Suprapubic skin (tissue), 4 donors: ENCODE results near the gene FSTL4. TPM values are rescaled to one million over a fixed set of nuclear protein-coding genes. Genes with fewer than 3 reads are reported as not detected.

Source experiments
- DNase-seq, 2 donors: peaks; one replicate each; pipeline ENCODE4 v3.0.0-alpha.2; 2019; ENCODE audit warnings: low spot score in 2 of 2
- H3K27ac ChIP-seq: fragments of 200-600 bp; sonication (generic); one replicate; pipeline ENCODE4 v1.5.1; 2019
- H3K27me3 ChIP-seq: fragments of 200-600 bp; sonication (generic); one replicate; pipeline ENCODE4 v1.5.1; 2019
- H3K36me3 ChIP-seq: fragments of 200-600 bp; sonication (generic); one replicate; pipeline ENCODE4 v1.5.1; 2019
- H3K4me1 ChIP-seq: fragments of 200-600 bp; sonication (generic); one replicate; pipeline ENCODE4 v1.5.1; 2019
- H3K4me3 ChIP-seq: fragments of 200-600 bp; sonication (generic); one replicate; pipeline ENCODE4 v1.5.1; 2019; ENCODE audit warnings: mild to moderate bottlenecking
- H3K9me3 ChIP-seq: fragments of 200-600 bp; sonication (generic); one replicate; pipeline ENCODE4 v1.5.1; 2019
- CTCF ChIP-seq, 2 donors: fragments of 200-600 bp in 1 of 2; fragments of 450-650 bp in 1 of 2; sonication (generic) in 1 of 2; IDR thresholded peaks; one replicate each; pipeline ENCODE4 v1.5.1; 2016 to 2019; ENCODE audit warnings: antibody characterized with exemption in 2 of 2, mild to moderate bottlenecking in 1 of 2, moderate library complexity in 1 of 2
- EP300 ChIP-seq: sonication (generic); formaldehyde crosslinking; IDR thresholded peaks from one replicate; pipeline ENCODE4 v1.6.1; 2017; ENCODE audit warnings: antibody characterized with exemption
- POLR2A ChIP-seq, 2 donors: fragments of 450-650 bp; IDR thresholded peaks; one replicate each; pipeline ENCODE4 v1.6.1; 2017; ENCODE audit warnings: antibody characterized with exemption in 2 of 2, mild to moderate bottlenecking in 2 of 2, moderate library complexity in 2 of 2
- POLR2AphosphoS5 ChIP-seq, 3 donors: sonication (generic); formaldehyde crosslinking; IDR thresholded peaks; one replicate each; pipeline ENCODE4 v1.6.1; 2017; ENCODE audit warnings: antibody characterized with exemption in 3 of 3
- WGBS: methylation state at CpG from one replicate; pipeline ENCODE4 v1.1.5; 2018; 5-methylcytosine and 5-hydroxymethylcytosine counted together
- total RNA-seq, 4 donors: library from RNA; depleted of rRNA; stranded (reverse); fragments of >200 nt; gene quantifications; one replicate each; pipeline ENCODE4 v1.1.0, GENCODE V29; 2016

Gene FSTL4
- total RNA-seq, 4 donors from 2014 or later: 2.3 to 6.4 (median 5.8) TPM

GRCh38 chr5:133292300-133292699, 320.0 kb downstream of the FSTL4 start:
- peaks cover 9% of the 10 kb centered on the region for H3K4me1 ChIP-seq
- DNase-seq: no peak
- TF ChIP-seq CTCF (IDR thresholded peaks at IDR 0.05) (no peak), POLR2AphosphoS5 (IDR thresholded peaks at IDR 0.05) (no peak), POLR2A (IDR thresholded peaks at IDR 0.05) (no peak), EP300 (no peak)
- H3K27me3 ChIP-seq: no peaks in the 10 kb centered on the region
- H3K9me3 ChIP-seq: no peaks in the 10 kb centered on the region
- H3K4me3 ChIP-seq: no peak overlapping the region
- no peak overlapping the region for H3K27ac ChIP-seq
- 67% methylated on average over 2 of the region's 2 CpGs for WGBS
- no peaks in the 10 kb centered on the region for H3K36me3 ChIP-seq

DNA sequence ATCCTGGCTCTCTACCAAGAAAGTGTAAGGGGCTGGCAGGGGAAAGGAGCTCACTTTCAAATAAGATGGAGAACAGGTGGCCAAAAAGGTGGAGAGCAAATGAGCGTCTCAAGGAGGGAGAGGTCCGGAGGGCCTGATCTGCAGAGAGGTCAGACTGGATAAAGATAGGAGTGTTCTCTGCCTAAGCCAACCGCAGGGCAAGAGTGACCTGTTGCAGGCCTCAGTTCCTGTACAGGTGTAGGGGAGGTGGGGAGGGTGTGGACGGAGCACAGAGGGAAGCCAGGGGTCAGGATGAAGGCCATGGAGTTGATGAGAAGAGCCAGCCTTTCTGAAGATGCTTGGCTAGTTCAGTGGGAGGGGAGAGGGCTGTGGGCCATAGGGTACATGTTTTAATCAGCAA, 320.8 kb downstream of the FSTL4 start:
- TF ChIP-seq POLR2AphosphoS5 (IDR thresholded peaks at IDR 0.05) (no peak), CTCF (IDR thresholded peaks at IDR 0.05) (no peak), POLR2A (IDR thresholded peaks at IDR 0.05) (no peak), EP300 (no peak)
- 92% methylated on average over 4 of the region's 4 CpGs for WGBS
- DNase-seq: no peak
- no peaks in the 10 kb centered on the region for H3K27me3 ChIP-seq
- no peak overlapping the region for H3K27ac ChIP-seq
- no peaks in the 10 kb centered on the region for H3K9me3 ChIP-seq
- no peak overlapping the region for H3K4me3 ChIP-seq
- H3K4me1 ChIP-seq: peaks cover 9% of the 10 kb centered on the region
- H3K36me3 ChIP-seq: no peaks in the 10 kb centered on the region

GRCh38 chr5:133290669-133291240, 321.6 kb downstream of the FSTL4 start:
- no peak for DNase-seq
- no peaks in the 10 kb centered on the region for H3K36me3 ChIP-seq
- no peaks in the 10 kb centered on the region for H3K9me3 ChIP-seq
- peaks cover 9% of the 10 kb centered on the region for H3K4me1 ChIP-seq
- H3K27me3 ChIP-seq: no peaks in the 10 kb centered on the region
- H3K27ac ChIP-seq: no peak overlapping the region
- no peak overlapping the region for H3K4me3 ChIP-seq
- TF ChIP-seq EP300 (no peak), CTCF (IDR thresholded peaks at IDR 0.05) (no peak), POLR2A (IDR thresholded peaks at IDR 0.05) (no peak), POLR2AphosphoS5 (IDR thresholded peaks at IDR 0.05) (no peak)
- 88% methylated on average over 9 of the region's 17 CpGs for WGBS

- DNase-seq: no peak
- H3K4me3 ChIP-seq: no peak overlapping the region
- 45% methylated on average over 8 of the region's 9 CpGs for WGBS
- no peaks in the 10 kb centered on the region for H3K36me3 ChIP-seq
- no peak for TF ChIP-seq EP300
- TF ChIP-seq POLR2AphosphoS5 (IDR thresholded peaks at IDR 0.05): no peak
- TF ChIP-seq POLR2A (IDR thresholded peaks at IDR 0.05): no peak
- TF ChIP-seq CTCF (IDR thresholded peaks at IDR 0.05): no peak
- H3K9me3 ChIP-seq: no peaks in the 10 kb centered on the region
- H3K27ac ChIP-seq: no peak overlapping the region
- H3K27me3 ChIP-seq: no peaks in the 10 kb centered on the region
- peaks cover 19% of the 10 kb centered on the region for H3K4me1 ChIP-seq
Measured at GRCh38 chr5:133289686-133290367, 322.5 kb downstream of the FSTL4 start.

- Histone ChIP-seq H3K27me3 (no peaks in the 10 kb centered on the region), H3K4me3 (no peak overlapping the region), H3K27ac (no peak overlapping the region), H3K4me1 (peaks cover 19% of the 10 kb centered on the region), H3K9me3 (no peaks in the 10 kb centered on the region), H3K36me3 (no peaks in the 10 kb centered on the region)
- WGBS: 83% methylated on average over 3 of the region's 3 CpGs
- DNase-seq: no peak
- TF ChIP-seq EP300 (no peak), POLR2A (IDR thresholded peaks at IDR 0.05) (no peak), POLR2AphosphoS5 (IDR thresholded peaks at IDR 0.05) (no peak), CTCF (IDR thresholded peaks at IDR 0.05) (no peak)
Measured at GRCh38 chr5:133287500-133287899, 324.8 kb downstream of the FSTL4 start.
